Neural cell (in vitro differentiated cells): Measurements from ENCODE around the gene KRTAP10-4. TPM values are rescaled to one million over a fixed set of nuclear protein-coding genes. Genes with fewer than 3 reads are reported as not detected.

Source experiments
- H2AFZ ChIP-seq: fragments of 200-600, 300-800 bp; sonication (generic), shearing (Covaris generic); 2 replicates; pipeline ENCODE4 v1.6.0; 2014; ENCODE audit warnings: low read depth, mild to moderate bottlenecking, antibody characterized with exemption, low read length, moderate library complexity
- H3F3A ChIP-seq: fragments of 200-600 bp; shearing (Covaris generic); 2 replicates; pipeline ENCODE4 v1.6.1; 2016; ENCODE audit warnings: mild to moderate bottlenecking, moderate library complexity, mixed read lengths, antibody characterized with exemption, low read length; ENCODE audit not compliant: insufficient read depth, poor library complexity, severe bottlenecking
- H3K27ac ChIP-seq: fragments of 200-600, 300-800 bp; sonication (generic), shearing (Covaris generic); 2 replicates; pipeline ENCODE4 v1.5.1; 2014; ENCODE audit warnings: mild to moderate bottlenecking, low read length, moderate library complexity
- H3K27me3 ChIP-seq: fragments of 300-800, 200-600 bp; sonication (generic), shearing (Covaris generic); 2 replicates; pipeline ENCODE4 v1.6.0; 2014; ENCODE audit warnings: mild to moderate bottlenecking, low read depth, low read length, moderate library complexity; ENCODE audit not compliant: insufficient read depth
- H3K36me3 ChIP-seq: fragments of 300-800, 200-600 bp; sonication (generic), shearing (Covaris generic); 2 replicates; pipeline ENCODE4 v1.5.1; 2014; ENCODE audit warnings: mild to moderate bottlenecking, antibody characterized with exemption, low read length, moderate library complexity; ENCODE audit not compliant: insufficient read depth
- H3K4me2 ChIP-seq: fragments of 300-800, 200-600 bp; sonication (generic), shearing (Covaris generic); 2 replicates; pipeline ENCODE4 v1.6.0; 2014; ENCODE audit warnings: mild to moderate bottlenecking, low read length
- H3K4me3 ChIP-seq: fragments of 300-800, 200-600 bp; sonication (generic), shearing (Covaris generic); 2 replicates; pipeline ENCODE4 v1.5.1; 2014; ENCODE audit warnings: mild to moderate bottlenecking, low read length, moderate library complexity
- H3K79me2 ChIP-seq: fragments of 200-600 bp; shearing (Covaris generic); replicated peaks from 2 replicates; pipeline ENCODE4 v1.6.0; 2014; ENCODE audit warnings: mild to moderate bottlenecking, low read length, moderate library complexity; ENCODE audit not compliant: insufficient read depth
- H3K9ac ChIP-seq: fragments of 300-800, 200-600 bp; sonication (generic), shearing (Covaris generic); 2 replicates; pipeline ENCODE4 v1.6.1; 2016; ENCODE audit warnings: mild to moderate bottlenecking, low read length, mixed read lengths
- H3K9me2 ChIP-seq: fragments of 200-600 bp; shearing (Covaris generic); 2 replicates; pipeline ENCODE4 v1.6.1; 2016; ENCODE audit warnings: mild to moderate bottlenecking, low read length, mixed read lengths; ENCODE audit not compliant: insufficient read depth
- H3K9me3 ChIP-seq: fragments of 200-600, 300-800 bp; sonication (generic), shearing (Covaris generic); 2 replicates; pipeline ENCODE4 v1.6.1; 2016; ENCODE audit warnings: mild to moderate bottlenecking, mixed run types, low read length, moderate library complexity, mixed read lengths
- H4K20me1 ChIP-seq: fragments of 200-600 bp; shearing (Covaris generic); 2 replicates; pipeline ENCODE4 v1.6.1; 2016; ENCODE audit warnings: mild to moderate bottlenecking, mixed run types; ENCODE audit not compliant: insufficient read depth
- EP300 ChIP-seq: fragments of 450-650 bp; conservative IDR thresholded peaks from 2 replicates; pipeline ENCODE4 v1.6.1; 2014; ENCODE audit warnings: antibody characterized with exemption, mild to moderate bottlenecking, moderate library complexity; ENCODE audit not compliant: poor library complexity, severe bottlenecking
- EZH2 ChIP-seq: fragments of 200-600, 300-800 bp; shearing (Covaris generic), sonication (generic); IDR thresholded peaks from 2 replicates; pipeline ENCODE4 v1.6.1; 2014; ENCODE audit warnings: antibody characterized with exemption, low read length, borderline replicate concordance, mild to moderate bottlenecking; ENCODE audit not compliant: insufficient read depth, poor library complexity, severe bottlenecking
- MXI1 ChIP-seq: fragments of 450-650 bp; conservative IDR thresholded peaks from 2 replicates; pipeline ENCODE4 v1.6.1; 2014; ENCODE audit warnings: antibody characterized with exemption, mild to moderate bottlenecking; ENCODE audit not compliant: poor library complexity, severe bottlenecking
- POLR2AphosphoS5 ChIP-seq: IDR thresholded peaks from 2 replicates; pipeline ENCODE4 v1.6.1; 2012
- RAD21 ChIP-seq: fragments of 450-650 bp; conservative IDR thresholded peaks from 2 replicates; pipeline ENCODE4 v1.6.1; 2014; ENCODE audit warnings: antibody characterized with exemption, mild to moderate bottlenecking, moderate library complexity
- REST ChIP-seq: IDR thresholded peaks from 2 replicates; pipeline ENCODE4 v1.6.1; 2012; ENCODE audit warnings: borderline replicate concordance
- TAF1 ChIP-seq: IDR thresholded peaks from 2 replicates; pipeline ENCODE4 v1.6.1; 2012; ENCODE audit warnings: low read depth
- polyA plus RNA-seq: library from polyadenylated mRNA; depleted of rRNA; stranded (reverse); fragments of >200 nt; gene quantifications from 2 replicates; pipeline ENCODE4 v1.2.3, GENCODE V29; 2014
- TF ChIP-seq, protein P1 (sequence below): fragments of 450-650 bp; IDR thresholded peaks from 2 replicates; pipeline ENCODE4 v1.5.1; 2014; ENCODE audit warnings: antibody characterized with exemption, mild to moderate bottlenecking, moderate library complexity; ENCODE audit not compliant: poor library complexity, severe bottlenecking

The KRTAP10-4 gene
- polyA plus RNA-seq, 1 donor from 2014 or later, result not detected

DNA sequence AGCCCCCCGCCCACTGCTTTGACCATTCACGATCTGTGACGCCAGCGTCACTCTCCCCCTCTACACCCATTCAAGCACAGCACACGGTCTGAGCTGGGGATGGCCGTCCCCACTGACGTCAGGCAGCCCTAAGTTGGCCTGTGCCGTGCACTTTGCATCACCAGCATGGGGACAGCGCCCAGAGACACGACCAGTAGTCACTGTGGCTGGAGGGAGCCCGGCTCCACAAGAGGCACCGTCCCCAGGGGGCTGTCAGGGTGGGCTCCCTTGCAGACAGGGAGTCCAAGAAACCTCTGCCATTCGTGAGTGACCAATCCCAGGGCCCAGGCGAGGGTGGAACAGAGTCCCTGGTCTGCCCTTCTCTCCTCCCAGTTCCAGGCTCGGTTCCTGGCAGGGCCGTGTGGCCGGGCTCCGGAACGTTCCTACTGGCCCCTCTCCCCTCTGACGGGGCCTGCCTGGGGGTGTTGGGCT is 40.7 kb downstream of the KRTAP10-4 start:
- Histone ChIP-seq H3K9me3 (no peaks in the 10 kb centered on the region), H3F3A (no peaks in the 10 kb centered on the region), H3K9me2 (no peaks in the 10 kb centered on the region), H2AFZ (no peak overlapping the region), H3K4me3 (no peak overlapping the region), H3K27ac (no peak overlapping the region), H3K79me2 (no peaks in the 10 kb centered on the region), H3K36me3 (no peaks in the 10 kb centered on the region), H3K27me3 (no peaks in the 10 kb centered on the region), H3K9ac (no peak overlapping the region), H3K4me2 (no peak overlapping the region), H4K20me1 (no peaks in the 10 kb centered on the region)
- TF ChIP-seq RAD21 (no peak), POLR2AphosphoS5 (no peak), REST (no peak), TAF1 (no peak), EZH2 (no peak)
- TF ChIP-seq, protein P1, sequence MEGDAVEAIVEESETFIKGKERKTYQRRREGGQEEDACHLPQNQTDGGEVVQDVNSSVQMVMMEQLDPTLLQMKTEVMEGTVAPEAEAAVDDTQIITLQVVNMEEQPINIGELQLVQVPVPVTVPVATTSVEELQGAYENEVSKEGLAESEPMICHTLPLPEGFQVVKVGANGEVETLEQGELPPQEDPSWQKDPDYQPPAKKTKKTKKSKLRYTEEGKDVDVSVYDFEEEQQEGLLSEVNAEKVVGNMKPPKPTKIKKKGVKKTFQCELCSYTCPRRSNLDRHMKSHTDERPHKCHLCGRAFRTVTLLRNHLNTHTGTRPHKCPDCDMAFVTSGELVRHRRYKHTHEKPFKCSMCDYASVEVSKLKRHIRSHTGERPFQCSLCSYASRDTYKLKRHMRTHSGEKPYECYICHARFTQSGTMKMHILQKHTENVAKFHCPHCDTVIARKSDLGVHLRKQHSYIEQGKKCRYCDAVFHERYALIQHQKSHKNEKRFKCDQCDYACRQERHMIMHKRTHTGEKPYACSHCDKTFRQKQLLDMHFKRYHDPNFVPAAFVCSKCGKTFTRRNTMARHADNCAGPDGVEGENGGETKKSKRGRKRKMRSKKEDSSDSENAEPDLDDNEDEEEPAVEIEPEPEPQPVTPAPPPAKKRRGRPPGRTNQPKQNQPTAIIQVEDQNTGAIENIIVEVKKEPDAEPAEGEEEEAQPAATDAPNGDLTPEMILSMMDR, result no peak

- H3K27ac ChIP-seq, result no peak overlapping the region
- no peak overlapping the region for H3K9ac ChIP-seq
- H3K79me2 ChIP-seq, result no peaks in the 10 kb centered on the region
- TF ChIP-seq EP300, result no peak
- no peak for TF ChIP-seq TAF1
- TF ChIP-seq, protein P1, result no peak
- no peak for TF ChIP-seq POLR2AphosphoS5
- TF ChIP-seq MXI1, result no peak
- no peak for TF ChIP-seq RAD21
- TF ChIP-seq EZH2, result no peak
- H3K36me3 ChIP-seq, result no peaks in the 10 kb centered on the region
- no peaks in the 10 kb centered on the region for H3K9me3 ChIP-seq
- no peaks in the 10 kb centered on the region for H4K20me1 ChIP-seq
- H2AFZ ChIP-seq, result no peak overlapping the region
- H3K27me3 ChIP-seq, result no peaks in the 10 kb centered on the region
- no peak overlapping the region for H3K4me3 ChIP-seq
- no peaks in the 10 kb centered on the region for H3F3A ChIP-seq
- H3K4me2 ChIP-seq, result no peak overlapping the region
- H3K9me2 ChIP-seq, result no peaks in the 10 kb centered on the region
These were observed 41.4 kb downstream of the KRTAP10-4 start for GRCh38 chr21:44614961-44615391.
